Subcutaneous abdominal adipose tissue (tissue), 5 donors: ENCODE measurements around the gene SPDEF.
A peak's percentile ranks its signal among the peaks of the same experiment; 100 is the strongest.

Experiments used
- H3K27ac ChIP-seq: one replicate; pipeline ENCODE4 v1.7.0; 2013; ENCODE audit warnings: low read depth, mild to moderate bottlenecking, inconsistent platforms, low read length, moderate library complexity
- H3K27me3 ChIP-seq, 5 donors: one replicate each; pipeline ENCODE4 v1.7.0; 2013; ENCODE audit warnings: low read length in 5 of 5, inconsistent platforms in 1 of 5; ENCODE audit not compliant: control insufficient read depth in 5 of 5, insufficient read depth in 4 of 5
- H3K36me3 ChIP-seq, 5 donors: one replicate each; pipeline ENCODE4 v1.7.0; 2013; ENCODE audit warnings: low read length in 5 of 5; ENCODE audit not compliant: control insufficient read depth in 5 of 5, insufficient read depth in 5 of 5
- H3K4me1 ChIP-seq, 5 donors: one replicate each; pipeline ENCODE4 v1.7.0; 2013; ENCODE audit warnings: low read length in 5 of 5, mild to moderate bottlenecking in 3 of 5, moderate library complexity in 1 of 5; ENCODE audit not compliant: control insufficient read depth in 5 of 5, insufficient read depth in 5 of 5
- H3K4me3 ChIP-seq, 5 donors: one replicate each; pipeline ENCODE4 v1.7.0; 2013; ENCODE audit warnings: low read length in 5 of 5, low read depth in 1 of 5
- H3K9ac ChIP-seq, 5 donors: one replicate each; pipeline ENCODE4 v1.7.0; 2013; ENCODE audit warnings: low read length in 5 of 5, mild to moderate bottlenecking in 4 of 5, moderate library complexity in 3 of 5
- H3K9me3 ChIP-seq, 5 donors: one replicate each; pipeline ENCODE4 v1.7.0; 2013; ENCODE audit warnings: low read length in 5 of 5; ENCODE audit not compliant: control insufficient read depth in 5 of 5
- donor health status: healthy.
- donor health status: healthy.
- donor health status: healthy.
- donor health status: healthy.
- donor health status: healthy.

SPDEF gene

GRCh38 chr6:34531580-34532201, 24.4 kb downstream of the SPDEF start:
- Histone ChIP-seq H3K4me3 (peak overlapping the region in 4 of 5 donors; percentile 13 to 61 (median 53)), H3K9ac (peak overlapping the region in 1 of 5 donors; percentile 32), H3K27ac (no peak overlapping the region), H3K9me3 (no peaks in the 10 kb centered on the region), H3K36me3 (no peaks in the 10 kb centered on the region), H3K27me3 (peaks cover 0 to 2% (median 0%) of the 10 kb centered on the region in 5 donors), H3K4me1 (peaks cover 2 to 19% (median 7%) of the 10 kb centered on the region in 5 donors)

- Histone ChIP-seq H3K27ac (no peak overlapping the region), H3K4me1 (peaks cover 2 to 26% (median 14%) of the 10 kb centered on the region in 5 donors), H3K27me3 (peaks cover 0 to 2% (median 0%) of the 10 kb centered on the region in 5 donors), H3K36me3 (no peaks in the 10 kb centered on the region), H3K9me3 (no peaks in the 10 kb centered on the region), H3K9ac (no peak overlapping the region), H3K4me3 (peak overlapping the region in 1 of 5 donors; percentile 59)
Measured at GRCh38 chr6:34530753-34531365, 25.3 kb downstream of the SPDEF start.

- Histone ChIP-seq H3K4me3 (no peak overlapping the region), H3K4me1 (peaks cover 2 to 26% (median 14%) of the 10 kb centered on the region in 5 donors), H3K27me3 (peaks cover 0 to 2% (median 0%) of the 10 kb centered on the region in 5 donors), H3K27ac (no peak overlapping the region), H3K9me3 (no peaks in the 10 kb centered on the region), H3K9ac (no peak overlapping the region), H3K36me3 (no peaks in the 10 kb centered on the region)
Measured at GRCh38 chr6:34529665-34530327, 26.3 kb downstream of the SPDEF start.

GRCh38 chr6:34528996-34529664, 27.0 kb downstream of the SPDEF start:
- H3K27ac ChIP-seq: no peak overlapping the region
- no peak overlapping the region for H3K4me3 ChIP-seq
- peaks cover 0 to 1% (median 0%) of the 10 kb centered on the region in 5 donors for H3K27me3 ChIP-seq
- peaks cover 2 to 26% (median 14%) of the 10 kb centered on the region in 5 donors for H3K4me1 ChIP-seq
- no peaks in the 10 kb centered on the region for H3K36me3 ChIP-seq
- H3K9ac ChIP-seq: no peak overlapping the region
- H3K9me3 ChIP-seq: no peaks in the 10 kb centered on the region

- H3K9me3 ChIP-seq: no peaks in the 10 kb centered on the region
- H3K4me1 ChIP-seq: peaks cover 2 to 26% (median 14%) of the 10 kb centered on the region in 5 donors
- no peak overlapping the region for H3K27ac ChIP-seq
- no peaks in the 10 kb centered on the region for H3K27me3 ChIP-seq
- no peak overlapping the region for H3K9ac ChIP-seq
- no peaks in the 10 kb centered on the region for H3K36me3 ChIP-seq
- H3K4me3 ChIP-seq: no peak overlapping the region
Measured at GRCh38 chr6:34527751-34528670, 28.1 kb downstream of the SPDEF start.

- Histone ChIP-seq H3K27ac (peak overlapping the region; percentile 30), H3K9me3 (no peaks in the 10 kb centered on the region), H3K4me3 (peak overlapping the region; percentile 17 to 60 (median 51)), H3K9ac (peak overlapping the region in 3 of 5 donors; percentile 35 to 58 (median 56)), H3K4me1 (peaks cover 2 to 22% (median 14%) of the 10 kb centered on the region in 5 donors), H3K36me3 (no peaks in the 10 kb centered on the region), H3K27me3 (no peaks in the 10 kb centered on the region)
Measured at GRCh38 chr6:34526992-34527728, 29.0 kb downstream of the SPDEF start.

- Histone ChIP-seq H3K4me3 (peak overlapping the region in 4 of 5 donors; percentile 45 to 60 (median 50)), H3K36me3 (no peaks in the 10 kb centered on the region), H3K27ac (peak overlapping the region; percentile 30), H3K4me1 (peaks cover 2 to 21% (median 14%) of the 10 kb centered on the region in 5 donors), H3K9me3 (no peaks in the 10 kb centered on the region), H3K27me3 (peaks cover 0 to 2% (median 0%) of the 10 kb centered on the region in 5 donors), H3K9ac (peak overlapping the region in 4 of 5 donors; percentile 19 to 58 (median 46))
Measured at GRCh38 chr6:34526241-34526972, 29.7 kb downstream of the SPDEF start.

- no peaks in the 10 kb centered on the region for H3K9me3 ChIP-seq
- no peaks in the 10 kb centered on the region for H3K36me3 ChIP-seq
- no peak overlapping the region for H3K9ac ChIP-seq
- H3K4me1 ChIP-seq: peaks cover 2 to 17% (median 14%) of the 10 kb centered on the region in 5 donors
- H3K4me3 ChIP-seq: no peak overlapping the region
- H3K27ac ChIP-seq: no peak overlapping the region
- peaks cover 0 to 4% (median 0%) of the 10 kb centered on the region in 5 donors for H3K27me3 ChIP-seq
Measured at GRCh38 chr6:34525431-34526175, 30.5 kb downstream of the SPDEF start.
